WI38 (cell line): ENCODE data around the gene SYDE1.

ENCODE experiments used
- H3K4me3 ChIP-seq: 2 replicates; pipeline ENCODE4 v1.5.1; 2011; ENCODE audit warnings: low read depth, mild to moderate bottlenecking, control low read depth, low read length
- CTCF ChIP-seq: IDR thresholded peaks from 2 replicates; pipeline ENCODE4 v1.5.1; 2012; ENCODE audit warnings: low read depth, mild to moderate bottlenecking, control low read depth, low read length

SYDE1 gene

GRCh38 chr19:15123031-15123890 is 16.1 kb downstream of the SYDE1 start:
- H3K4me3 ChIP-seq = no peak overlapping the region
- TF ChIP-seq CTCF = no peak

- TF ChIP-seq CTCF = no peak
- H3K4me3 ChIP-seq = peak overlapping the region; percentile 87
Observed at GRCh38 chr19:15123900-15124299, 16.7 kb downstream of the SYDE1 start.

DNA sequence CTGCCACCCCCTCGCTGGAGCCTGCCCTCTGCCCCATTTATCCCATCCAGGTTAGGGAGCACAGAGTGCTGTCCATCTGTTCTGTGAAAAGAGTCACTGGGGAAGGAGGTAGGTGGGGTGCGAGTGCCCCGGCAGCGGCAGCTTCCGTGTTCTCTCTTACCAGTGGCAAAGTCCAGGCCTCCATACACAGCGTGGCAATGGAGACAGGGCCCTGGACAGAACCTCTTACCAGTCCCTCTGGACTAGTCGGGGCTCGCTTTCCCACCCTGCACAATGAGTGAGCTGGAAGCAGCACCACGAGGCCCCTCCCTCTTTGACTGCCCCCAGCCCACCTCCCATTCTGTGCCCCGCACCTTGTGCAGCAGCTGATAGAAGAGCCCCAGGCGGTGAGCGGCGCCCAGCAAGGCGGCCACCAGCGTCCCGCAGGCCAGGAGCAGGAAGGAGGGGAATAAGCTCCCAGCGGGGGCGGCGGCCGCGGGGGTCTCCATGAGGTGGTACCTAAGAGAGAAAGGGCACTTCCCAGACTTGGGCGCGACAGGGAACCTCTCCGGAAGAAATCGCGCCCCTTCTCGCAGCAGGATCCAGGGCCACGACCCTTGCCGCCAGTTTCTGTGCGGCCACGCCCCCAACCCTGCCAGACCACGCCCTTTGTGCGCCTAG is 17.5 kb downstream of the SYDE1 start:
- peak overlapping the region; percentile 87 for H3K4me3 ChIP-seq
- TF ChIP-seq CTCF = no peak

GRCh38 chr19:15125232-15126067 is 18.2 kb downstream of the SYDE1 start:
- H3K4me3 ChIP-seq = peak overlapping the region; percentile 87
- no peak for TF ChIP-seq CTCF

- peak overlapping the region; percentile 87 for H3K4me3 ChIP-seq
- TF ChIP-seq CTCF = no peak
Observed at GRCh38 chr19:15126131-15126910, 19.1 kb downstream of the SYDE1 start.

GRCh38 chr19:15128162-15128770 is 21.1 kb downstream of the SYDE1 start:
- H3K4me3 ChIP-seq = no peak overlapping the region
- TF ChIP-seq CTCF = no peak
